Anterior cingulate cortex (tissue), 58 donors: Measurements from ENCODE around the gene LRRC2.

Experiments used
- DNase-seq, 58 donors: peaks; one replicate each; lab custom pipeline; 2025; lab: John Stamatoyannopoulos, UW

The LRRC2 gene

DNA sequence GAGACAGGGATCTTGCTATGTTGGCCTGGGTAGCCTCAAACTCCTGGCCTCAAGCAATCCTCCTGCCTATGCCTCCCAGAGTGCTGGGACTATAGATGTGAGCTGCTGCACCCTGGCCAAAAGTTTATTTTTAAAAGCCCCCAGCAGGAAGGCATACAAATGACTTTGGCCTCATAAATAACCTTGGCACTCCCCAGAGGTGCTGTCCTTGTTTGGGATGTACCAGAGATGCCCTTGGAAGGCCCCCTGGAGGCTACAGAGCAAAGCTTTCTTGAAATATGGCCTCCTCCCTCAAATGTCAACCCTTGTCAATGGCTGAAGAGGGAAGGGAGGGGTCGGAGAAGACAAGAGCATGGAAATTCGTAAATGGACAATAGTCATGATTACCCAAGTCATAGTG is 82.3 kb downstream of the LRRC2 start:
- no peak for DNase-seq

DNA sequence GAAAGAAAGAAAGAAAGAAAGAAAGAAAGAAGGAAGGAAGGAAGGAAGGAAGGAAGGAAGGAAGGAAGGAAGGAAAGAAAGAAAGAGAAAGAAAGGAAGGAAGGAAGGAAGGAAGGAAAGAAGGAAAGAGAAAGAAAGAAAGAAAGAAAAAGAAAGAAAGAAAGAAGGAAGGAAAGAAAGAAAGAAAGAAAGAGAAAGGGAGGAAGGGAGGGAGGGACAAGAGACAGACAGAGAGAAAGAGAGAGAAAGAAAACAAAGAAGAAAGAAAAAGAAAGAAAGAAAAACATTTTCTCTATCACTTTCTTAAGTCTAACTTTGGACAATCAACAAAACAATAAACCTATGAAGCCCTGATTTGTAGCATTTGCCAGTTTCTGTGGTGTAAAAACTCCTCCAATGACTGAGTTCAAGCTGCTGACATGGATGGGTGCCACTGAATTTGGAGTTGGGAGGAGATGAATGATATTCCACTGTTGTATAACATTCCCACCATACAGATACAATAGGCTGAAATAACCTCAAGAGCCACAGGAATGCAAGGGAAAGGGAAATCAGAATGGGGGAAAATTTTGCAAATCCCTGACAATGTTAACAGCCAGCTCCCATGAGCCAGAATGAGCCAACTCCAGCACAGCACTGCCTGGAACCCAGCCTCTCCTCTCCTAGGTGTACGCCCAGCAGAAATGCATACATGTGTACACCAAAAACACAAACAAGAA is 83.3 kb downstream of the LRRC2 start:
- no peak for DNase-seq

DNA sequence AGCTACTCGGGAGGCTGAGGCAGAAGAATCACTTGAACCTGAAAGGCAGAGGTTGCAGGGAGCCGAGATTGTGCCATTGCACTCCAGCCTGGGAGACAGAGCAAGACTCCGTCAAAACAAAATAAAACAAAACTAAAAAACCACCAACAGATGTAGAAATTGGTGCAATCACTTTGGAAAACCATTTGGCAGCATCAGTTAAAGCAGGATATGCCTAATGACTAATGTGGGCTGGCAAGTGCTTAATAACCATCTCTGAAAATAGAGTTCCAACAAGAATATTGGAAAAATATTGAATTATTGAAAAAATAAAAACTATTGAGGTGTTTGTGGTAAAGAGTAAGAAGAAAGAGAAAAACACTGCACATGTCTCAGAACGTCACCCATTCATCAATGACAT is 84.5 kb downstream of the LRRC2 start:
- no peak for DNase-seq

DNA sequence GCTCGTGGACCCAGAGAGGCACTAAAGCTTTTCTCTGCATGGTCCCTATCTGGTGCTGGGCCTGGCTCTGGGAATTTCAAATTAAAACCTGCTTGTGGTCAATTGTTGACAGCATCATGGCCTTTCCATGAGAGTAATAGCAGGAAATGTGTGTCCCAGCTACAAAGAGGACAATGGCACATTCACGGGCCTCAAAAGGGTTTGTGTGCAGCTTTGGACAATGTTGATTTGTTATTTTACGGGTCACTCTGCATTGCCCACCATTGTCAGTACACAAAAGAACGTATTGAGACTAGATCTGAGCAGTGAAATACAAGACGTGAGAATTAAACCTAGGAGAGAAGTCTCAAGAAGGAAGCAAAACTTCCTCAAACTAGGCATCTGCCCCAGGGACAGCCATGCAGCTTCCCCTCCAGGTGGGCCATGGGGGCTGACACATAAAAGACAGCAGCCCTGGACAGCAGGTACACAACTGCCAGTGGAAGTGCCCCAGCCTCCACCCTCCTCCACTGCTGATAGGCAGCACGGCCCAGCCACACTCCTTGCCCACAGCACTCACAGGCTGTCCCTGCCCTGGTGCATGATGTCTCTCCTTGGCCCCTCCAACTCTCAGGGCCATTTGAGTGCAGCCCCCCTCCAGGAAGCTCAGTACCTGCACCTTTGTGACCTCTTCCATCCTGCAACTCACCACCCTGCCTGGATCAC is 85.5 kb downstream of the LRRC2 start:
- peak in 22 of 58 donors; percentile 6 to 72 (median 30) for DNase-seq

DNA sequence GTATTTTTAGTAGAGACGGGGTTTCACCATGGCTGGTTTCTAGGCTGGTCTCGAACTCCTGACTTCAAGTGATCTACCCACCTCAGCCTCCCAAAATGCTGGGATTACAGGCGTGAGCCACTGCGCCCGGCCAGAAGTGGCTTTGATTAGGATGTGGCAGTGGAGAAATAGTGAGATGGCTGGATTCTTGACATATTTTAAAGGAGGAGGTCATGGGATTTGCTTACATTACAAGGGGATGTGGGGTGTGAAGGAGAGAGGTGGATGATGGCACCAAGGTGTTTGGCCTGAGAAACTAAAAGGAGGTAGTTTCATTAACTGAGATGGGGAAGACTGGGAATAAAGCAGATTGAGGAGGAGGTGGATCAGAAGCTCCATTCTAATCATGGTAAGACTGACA is 86.4 kb downstream of the LRRC2 start:
- DNase-seq, result no peak

DNA sequence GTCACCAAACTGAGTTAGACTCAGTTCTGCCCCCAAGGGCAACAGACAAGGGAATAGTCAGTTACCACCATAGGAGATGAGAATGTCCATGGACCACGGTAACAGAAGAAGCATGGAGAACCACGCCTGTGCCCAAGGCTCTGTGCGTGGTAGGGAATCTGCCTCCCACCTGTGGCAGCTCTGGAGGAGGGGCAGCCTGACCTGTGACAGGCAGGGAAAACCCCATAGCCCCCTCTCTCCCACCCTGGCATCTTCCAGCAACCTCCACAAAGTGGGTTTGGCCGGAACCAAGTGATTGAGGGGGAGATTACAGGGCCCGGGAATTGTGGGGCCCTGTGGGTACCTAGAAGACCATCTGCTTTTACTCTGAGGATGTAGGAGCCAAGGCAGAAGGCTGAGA is 87.1 kb downstream of the LRRC2 start:
- no peak for DNase-seq

DNA sequence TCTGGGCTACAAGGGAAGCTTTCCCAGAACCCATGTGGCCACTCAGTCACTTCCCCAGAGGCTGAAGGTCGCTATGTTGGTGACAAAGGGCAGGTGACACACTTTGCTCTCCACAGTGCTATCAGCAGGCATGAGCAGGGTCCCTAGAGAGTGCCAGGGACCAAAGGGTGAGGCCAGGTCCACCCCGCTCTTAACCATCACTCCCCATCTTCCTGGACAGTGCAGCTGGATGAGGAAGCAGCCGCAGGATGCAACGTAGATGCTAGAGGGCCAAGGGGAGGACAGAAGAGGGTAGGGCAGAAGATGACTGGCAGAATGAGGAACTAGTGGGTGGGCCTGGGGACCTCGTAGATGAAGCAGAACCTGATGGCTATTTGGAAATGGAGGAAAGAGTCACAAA is 87.8 kb downstream of the LRRC2 start:
- no peak for DNase-seq

DNA sequence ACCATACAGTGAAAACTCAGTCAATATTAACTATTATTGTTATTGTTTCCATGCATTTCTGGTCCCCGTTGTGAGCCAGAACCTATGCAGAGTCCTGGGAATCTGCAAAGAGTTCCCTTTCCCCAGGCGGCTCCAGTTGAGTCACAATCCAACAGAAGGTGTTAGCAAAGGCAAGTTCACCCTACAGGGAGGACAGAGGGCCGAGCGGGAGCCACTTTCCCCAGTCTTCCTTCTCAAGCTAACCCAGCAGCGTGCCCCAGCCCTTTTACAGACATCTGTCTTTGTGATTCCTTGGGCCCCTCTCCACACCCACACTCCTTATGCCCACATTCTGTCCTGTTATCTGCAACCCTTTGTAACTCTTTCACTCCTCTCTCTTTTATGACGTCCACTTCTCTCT is 88.3 kb downstream of the LRRC2 start:
- DNase-seq, result no peak

DNA sequence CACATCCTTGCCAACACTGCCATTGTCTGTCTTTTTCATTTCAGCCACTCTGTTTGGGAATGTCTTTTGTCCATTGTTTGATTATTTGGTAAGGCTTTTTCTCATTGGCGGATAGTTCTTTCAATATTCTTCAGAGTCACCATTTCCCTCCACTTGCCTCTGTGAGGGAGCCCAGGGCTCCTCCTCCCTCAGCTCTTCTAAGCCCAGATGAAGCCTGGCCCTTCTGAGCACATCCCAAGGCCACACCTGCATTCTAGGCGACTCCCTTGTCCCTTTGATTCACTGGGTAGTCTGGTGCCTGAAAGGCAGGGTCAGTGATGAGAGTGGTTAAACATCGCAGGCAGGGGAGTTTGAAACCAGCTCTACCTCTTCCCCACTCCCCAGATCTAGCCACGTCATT is 89.0 kb downstream of the LRRC2 start:
- DNase-seq, result no peak

DNA sequence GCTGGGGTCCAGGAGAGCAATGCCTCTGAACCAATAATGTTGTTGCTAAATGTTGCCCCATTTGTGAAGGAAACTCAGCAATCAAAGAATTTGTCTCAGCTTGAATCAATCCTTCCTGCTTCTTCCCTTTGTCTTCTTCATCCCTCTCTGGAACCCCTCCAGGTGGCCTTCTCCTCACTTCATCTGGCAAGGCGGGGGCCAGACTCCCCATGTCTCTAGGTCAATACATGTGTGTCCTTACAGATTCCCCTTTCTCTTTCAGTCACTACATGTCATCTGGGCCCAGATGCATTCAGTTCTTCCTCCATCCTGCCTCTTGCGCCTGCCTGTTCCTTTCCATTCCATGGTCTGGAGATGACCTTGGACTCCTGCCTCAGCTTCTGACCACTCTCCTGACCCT is 93.4 kb downstream of the LRRC2 start:
- DNase-seq, result no peak

DNA sequence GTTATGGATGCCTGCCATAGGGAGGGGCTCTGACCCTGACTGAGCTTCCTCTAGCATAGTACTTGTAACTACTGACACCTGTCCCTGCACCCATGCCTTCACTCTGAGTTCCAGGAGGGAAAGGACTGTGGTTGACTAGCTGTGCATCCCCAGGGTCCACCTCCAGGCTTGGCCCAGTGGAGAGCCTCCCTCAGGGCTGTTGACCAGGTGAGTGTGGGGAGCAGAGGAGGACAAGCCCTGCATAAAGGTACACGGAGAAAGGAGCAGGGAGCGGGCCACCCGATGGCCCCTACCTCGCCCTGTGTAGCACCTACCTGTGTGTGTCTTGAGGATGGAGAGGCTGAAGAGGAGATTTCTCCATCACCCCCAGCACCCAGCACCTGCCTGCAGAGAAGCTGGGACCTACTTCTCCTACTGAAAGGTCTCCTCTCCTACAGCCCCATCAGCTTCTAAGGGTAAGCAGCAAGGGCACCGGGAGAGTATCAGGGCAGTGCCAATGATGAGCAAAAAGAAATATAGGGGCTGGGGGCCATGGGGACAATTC is 94.7 kb downstream of the LRRC2 start:
- no peak for DNase-seq

DNA sequence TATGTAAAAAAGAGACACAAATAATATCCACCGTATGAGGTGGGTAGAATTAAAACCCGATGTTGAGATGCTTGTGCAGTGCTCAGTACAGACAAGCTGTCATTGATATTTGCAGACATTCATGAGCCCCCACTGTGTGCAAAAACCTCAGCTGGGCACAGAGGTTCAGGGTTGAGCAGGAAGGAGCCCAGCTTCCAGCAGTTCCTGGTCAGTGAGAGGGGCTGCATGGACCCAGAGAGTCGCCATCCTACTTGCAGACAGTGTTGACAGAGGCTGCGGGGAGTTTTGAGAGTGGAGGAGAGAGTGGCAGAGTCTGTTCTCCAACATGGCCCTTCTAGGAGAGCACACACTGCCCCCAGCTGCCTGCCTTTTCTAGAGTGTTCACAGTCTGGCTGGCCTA is 95.3 kb downstream of the LRRC2 start:
- peak in 3 of 58 donors; percentile 7 to 18 (median 13) for DNase-seq

DNA sequence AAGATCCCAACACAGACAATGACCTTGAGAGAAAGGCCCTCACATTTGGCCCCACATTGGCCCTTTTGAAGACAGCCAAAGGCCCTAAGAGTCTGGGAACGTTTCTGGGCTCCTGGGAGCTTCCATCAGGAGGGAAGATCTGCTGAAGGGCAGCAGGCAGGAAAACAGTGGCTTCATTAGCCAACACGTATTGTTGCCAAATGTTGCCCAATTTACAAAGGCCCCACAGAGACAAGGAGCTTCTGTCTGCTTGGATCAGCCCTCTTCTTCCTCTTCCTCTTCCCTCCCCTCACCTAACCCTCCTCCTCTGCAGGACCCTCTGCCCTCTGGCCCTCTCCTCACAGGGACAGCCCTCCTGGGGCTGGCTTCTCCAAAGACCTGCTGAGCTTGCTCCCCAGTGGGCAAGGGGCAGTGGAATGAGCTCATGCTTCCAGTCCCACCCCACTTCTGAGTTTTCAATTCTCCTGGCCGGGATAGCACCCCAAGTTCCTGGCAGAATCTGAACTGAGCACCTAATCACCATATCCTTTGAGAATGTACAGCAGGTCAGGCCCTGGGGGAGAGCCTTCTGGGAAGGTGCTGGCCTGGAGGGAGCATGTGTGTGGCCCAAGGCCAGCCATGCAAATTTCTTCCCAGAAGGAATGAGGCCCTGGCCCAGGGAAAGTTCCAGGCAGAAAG is 96.3 kb downstream of the LRRC2 start:
- peak in 3 of 58 donors; percentile 18 to 26 (median 19) for DNase-seq

DNA sequence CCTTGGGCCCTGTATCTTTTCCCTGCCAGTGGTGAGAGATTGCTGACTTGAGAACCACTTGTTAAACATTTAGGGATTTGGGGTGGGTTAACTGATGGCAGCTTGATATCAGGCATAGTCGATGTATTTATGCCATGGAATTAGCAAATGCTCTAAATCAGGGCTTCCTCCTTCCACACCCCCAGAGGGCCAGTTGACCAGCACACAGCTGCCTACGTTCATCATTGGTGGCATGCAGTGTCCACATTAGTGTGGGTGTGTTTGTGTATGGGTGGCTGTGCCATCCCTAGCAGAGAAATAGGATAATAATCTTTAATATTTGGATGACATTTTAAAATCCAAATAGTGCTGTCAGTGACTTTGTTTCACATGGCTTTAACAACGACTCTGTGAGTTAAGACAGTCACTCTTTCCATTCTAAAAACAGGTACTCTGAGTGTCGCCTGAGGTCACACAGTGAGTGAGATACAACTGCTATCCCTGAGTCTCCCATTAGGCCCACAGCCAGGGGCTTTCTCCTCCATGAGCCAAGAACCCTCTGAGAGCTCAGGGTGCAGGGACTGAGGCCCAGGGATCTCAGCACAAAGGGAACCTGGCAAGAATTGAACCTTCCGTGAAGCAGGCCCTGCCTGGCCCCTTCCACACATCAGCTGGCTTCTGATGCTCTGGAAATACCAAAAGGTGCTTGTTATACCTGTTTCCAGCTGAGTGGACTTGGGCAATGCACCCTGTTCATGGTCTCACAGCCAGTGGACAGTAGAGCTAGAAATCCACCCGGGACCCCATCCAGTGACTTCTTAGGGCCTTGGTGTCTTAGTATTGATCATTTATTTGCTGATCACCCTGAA is 97.1 kb downstream of the LRRC2 start:
- DNase-seq, result no peak

DNA sequence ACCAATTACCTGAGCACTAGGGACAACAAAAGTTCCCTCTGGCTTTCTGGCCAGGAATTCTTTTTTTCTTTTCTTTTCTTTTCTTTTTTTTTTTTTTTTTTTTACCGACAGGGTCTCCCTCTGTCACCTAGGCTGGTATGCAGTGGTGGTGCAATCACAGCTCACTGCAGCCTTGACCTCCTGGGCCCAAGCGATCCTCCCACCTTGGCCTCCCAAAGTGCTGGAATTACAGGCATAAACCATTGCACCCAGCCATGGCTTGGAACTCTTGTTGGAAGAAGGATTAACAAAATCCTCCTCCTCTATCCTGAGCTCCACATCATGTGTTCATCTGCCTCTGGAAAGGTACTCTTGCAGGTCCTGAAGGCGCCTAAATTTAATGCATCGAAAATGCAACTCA is 98.5 kb downstream of the LRRC2 start:
- DNase-seq, result no peak

DNA sequence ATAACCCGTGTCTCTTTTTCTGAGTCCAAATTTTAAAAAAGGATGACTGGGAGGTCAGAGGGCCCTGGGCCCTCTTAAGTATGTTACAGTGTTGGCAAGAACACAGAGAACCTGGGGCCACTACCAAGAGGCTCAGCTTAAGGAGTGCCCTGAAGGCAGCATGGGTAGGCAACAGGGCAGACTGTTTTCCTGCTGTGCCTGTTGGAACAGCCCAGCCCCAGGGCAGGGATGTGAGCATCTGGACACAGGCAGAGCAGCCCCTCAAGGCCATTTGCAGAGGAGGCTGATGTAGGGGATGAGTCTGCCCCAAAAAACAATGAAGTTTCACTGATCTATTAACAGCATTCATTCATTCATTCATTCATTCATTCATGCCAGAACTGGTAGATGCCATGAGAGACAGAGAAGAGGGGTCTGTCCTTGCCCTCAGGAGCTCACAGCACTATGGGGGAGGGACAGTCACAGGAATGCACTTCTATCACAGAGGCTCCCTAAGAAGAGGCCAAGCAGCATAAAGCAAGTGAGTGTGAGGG is 99.2 kb downstream of the LRRC2 start:
- DNase-seq, result no peak

DNA sequence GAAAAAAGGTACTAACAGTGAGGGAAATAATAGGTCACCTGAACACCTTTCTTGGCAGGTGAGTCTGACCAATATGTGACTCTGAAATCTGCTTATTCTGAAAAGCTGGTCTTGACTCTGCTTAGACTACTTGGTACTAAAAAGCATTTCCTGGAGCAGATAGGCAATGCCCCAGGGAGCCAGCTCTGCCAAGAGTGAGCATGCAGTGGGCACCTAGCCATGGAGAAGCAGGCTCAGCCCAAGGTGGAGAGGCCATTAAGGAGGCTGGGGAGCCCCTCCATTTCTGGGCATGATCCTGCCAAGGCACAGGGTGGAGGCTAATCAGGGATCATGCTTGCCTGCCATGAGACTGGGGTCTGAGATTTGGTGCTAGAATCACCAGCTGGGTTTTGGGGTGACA is 99.8 kb downstream of the LRRC2 start:
- DNase-seq, result no peak
